Sigmoid colon (tissue), 4 donors: Measurements from ENCODE around the gene ECT2.

ENCODE experiments used
- CTCF ChIP-seq, 4 experiments: fragments of 450-650 bp in 3 of 4; fragments of 200-600 bp in 1 of 4; IDR thresholded peaks; one replicate each; pipeline ENCODE4 v1.5.1; 2016 to 2019; ENCODE audit warnings: antibody characterized with exemption in 4 of 4, mild to moderate bottlenecking in 3 of 4, moderate library complexity in 2 of 4
- POLR2AphosphoS5 ChIP-seq, 4 donors: sonication (generic); formaldehyde crosslinking; IDR thresholded peaks; one replicate each; pipeline ENCODE4 v1.6.1; 2017; ENCODE audit warnings: antibody characterized with exemption in 4 of 4

GRCh38 chr3:172787746-172788145, 37.2 kb downstream of the ECT2 start:
- TF ChIP-seq CTCF (IDR thresholded peaks at IDR 0.05): no peak
- TF ChIP-seq POLR2AphosphoS5 (IDR thresholded peaks at IDR 0.05): no peak
